Chondrocyte (in vitro differentiated cells): ENCODE measurements around the gene ANKRD39. TPM values are rescaled to one million over a fixed set of nuclear protein-coding genes. Genes with fewer than 3 reads are reported as not detected.

Source experiments
- DNase-seq: peaks from one replicate; pipeline ENCODE4 v3.0.0; 2021; ENCODE audit warnings: mixed read lengths, low spot score
- H3K27ac Mint-ChIP-seq: one replicate; pipeline ENCODE4 v1.8.0; 2021; ENCODE audit warnings: mild to moderate bottlenecking, moderate library complexity, mixed read lengths; ENCODE audit not compliant: unreplicated experiment
- H3K27me3 Mint-ChIP-seq: 2 replicates; pipeline ENCODE4 v1.8.0; 2021; ENCODE audit warnings: low read depth, mixed read lengths
- H3K36me3 Mint-ChIP-seq: 2 replicates; pipeline ENCODE4 v1.8.0; 2021; ENCODE audit warnings: low read depth, mixed read lengths
- H3K4me1 Mint-ChIP-seq: 2 replicates; pipeline ENCODE4 v1.8.0; 2021; ENCODE audit warnings: low read depth, mild to moderate bottlenecking, mixed read lengths
- H3K4me3 Mint-ChIP-seq: one replicate; pipeline ENCODE4 v1.8.0; 2021; ENCODE audit warnings: mild to moderate bottlenecking, moderate library complexity, mixed read lengths; ENCODE audit not compliant: unreplicated experiment
- H3K9me3 Mint-ChIP-seq: 2 replicates; pipeline ENCODE4 v1.8.0; 2021; ENCODE audit warnings: low read depth, mixed read lengths
- CTCF ChIP-seq: fragments of 200-600 bp; sonication (generic); IDR thresholded peaks from 2 replicates; pipeline ENCODE4 v1.5.0; 2021; ENCODE audit warnings: antibody characterized with exemption, mild to moderate bottlenecking, moderate library complexity
- total RNA-seq: library from RNA; stranded (reverse); gene quantifications from 3 replicates; pipeline ENCODE4 v1.2.1, GENCODE V29; 2021

ANKRD39 gene
- total RNA-seq, 1 donor from 2014 or later: 7.9 TPM

GRCh38 chr2:96804986-96805385 is 52.8 kb downstream of the ANKRD39 start:
- H3K27ac Mint-ChIP-seq: no peak overlapping the region
- no peak for TF ChIP-seq CTCF
- no peaks in the 10 kb centered on the region for H3K9me3 Mint-ChIP-seq
- H3K4me3 Mint-ChIP-seq: no peak overlapping the region
- H3K4me1 Mint-ChIP-seq: no peaks in the 10 kb centered on the region
- no peaks in the 10 kb centered on the region for H3K27me3 Mint-ChIP-seq
- no peak for DNase-seq
- H3K36me3 Mint-ChIP-seq: peaks cover 4% of the 10 kb centered on the region

- Mint-ChIP-seq H3K27me3 (no peaks in the 10 kb centered on the region), H3K9me3 (no peaks in the 10 kb centered on the region), H3K36me3 (no peaks in the 10 kb centered on the region), H3K4me1 (no peaks in the 10 kb centered on the region), H3K4me3 (no peak overlapping the region), H3K27ac (no peak overlapping the region)
- TF ChIP-seq CTCF: no peak
- no peak for DNase-seq
Observed at GRCh38 chr2:96802721-96803120, 55.1 kb downstream of the ANKRD39 start.

- Mint-ChIP-seq H3K36me3 (no peaks in the 10 kb centered on the region), H3K9me3 (no peaks in the 10 kb centered on the region), H3K4me1 (no peaks in the 10 kb centered on the region), H3K4me3 (no peak overlapping the region), H3K27me3 (no peaks in the 10 kb centered on the region), H3K27ac (no peak overlapping the region)
- no peak for DNase-seq
- TF ChIP-seq CTCF: no peak
Observed at GRCh38 chr2:96801786-96802595, 55.8 kb downstream of the ANKRD39 start.

- Mint-ChIP-seq H3K36me3 (no peaks in the 10 kb centered on the region), H3K27ac (no peak overlapping the region), H3K4me1 (no peaks in the 10 kb centered on the region), H3K4me3 (no peak overlapping the region), H3K9me3 (no peaks in the 10 kb centered on the region), H3K27me3 (no peaks in the 10 kb centered on the region)
- peak; percentile 88 for TF ChIP-seq CTCF
- DNase-seq: no peak
Observed at GRCh38 chr2:96801005-96801785, 56.6 kb downstream of the ANKRD39 start.
